Tibial nerve (tissue), 4 donors: Measurements from ENCODE around the gene TM9SF3.

ENCODE experiments used
- EP300 ChIP-seq, 2 donors: sonication (generic); formaldehyde crosslinking; IDR thresholded peaks; one replicate each; pipeline ENCODE4 v1.6.1; 2017; ENCODE audit warnings: antibody characterized with exemption in 2 of 2, mild to moderate bottlenecking in 1 of 2
- POLR2A ChIP-seq, 2 donors: fragments of 450-650 bp; IDR thresholded peaks; one replicate each; pipeline ENCODE4 v1.6.1; 2017; ENCODE audit warnings: antibody characterized with exemption in 2 of 2, mild to moderate bottlenecking in 2 of 2, moderate library complexity in 2 of 2
- TF ChIP-seq, protein P1 (sequence below), 5 experiments: fragments of 200-600 bp in 3 of 5; fragments of 450-650 bp in 2 of 5; sonication (generic) in 3 of 5; IDR thresholded peaks; one replicate each; pipeline ENCODE4 v1.5.1; 2016 to 2019; ENCODE audit warnings: antibody characterized with exemption in 5 of 5, mild to moderate bottlenecking in 3 of 5, moderate library complexity in 2 of 5

- TF ChIP-seq, protein P1, sequence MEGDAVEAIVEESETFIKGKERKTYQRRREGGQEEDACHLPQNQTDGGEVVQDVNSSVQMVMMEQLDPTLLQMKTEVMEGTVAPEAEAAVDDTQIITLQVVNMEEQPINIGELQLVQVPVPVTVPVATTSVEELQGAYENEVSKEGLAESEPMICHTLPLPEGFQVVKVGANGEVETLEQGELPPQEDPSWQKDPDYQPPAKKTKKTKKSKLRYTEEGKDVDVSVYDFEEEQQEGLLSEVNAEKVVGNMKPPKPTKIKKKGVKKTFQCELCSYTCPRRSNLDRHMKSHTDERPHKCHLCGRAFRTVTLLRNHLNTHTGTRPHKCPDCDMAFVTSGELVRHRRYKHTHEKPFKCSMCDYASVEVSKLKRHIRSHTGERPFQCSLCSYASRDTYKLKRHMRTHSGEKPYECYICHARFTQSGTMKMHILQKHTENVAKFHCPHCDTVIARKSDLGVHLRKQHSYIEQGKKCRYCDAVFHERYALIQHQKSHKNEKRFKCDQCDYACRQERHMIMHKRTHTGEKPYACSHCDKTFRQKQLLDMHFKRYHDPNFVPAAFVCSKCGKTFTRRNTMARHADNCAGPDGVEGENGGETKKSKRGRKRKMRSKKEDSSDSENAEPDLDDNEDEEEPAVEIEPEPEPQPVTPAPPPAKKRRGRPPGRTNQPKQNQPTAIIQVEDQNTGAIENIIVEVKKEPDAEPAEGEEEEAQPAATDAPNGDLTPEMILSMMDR (IDR thresholded peaks at IDR 0.05): no peak
- TF ChIP-seq EP300 (IDR thresholded peaks at IDR 0.05) (no peak), POLR2A (IDR thresholded peaks at IDR 0.05) (no peak)
Measured at GRCh38 chr10:96468845-96469244, 118.0 kb downstream of the TM9SF3 start.
